ENCODE measurements around the gene KAT6B. TPM values are rescaled to one million over a fixed set of nuclear protein-coding genes. Genes with fewer than 3 reads are reported as not detected.

Gene KAT6B
- total RNA-seq, 4 donors from 2014 or later = 29.1 to 159 (median 61.2) TPM

- H3K4me3 ChIP-seq = no peak overlapping the region
- no peaks in the 10 kb centered on the region for H3K36me3 ChIP-seq
- no peak for TF ChIP-seq CTCF (IDR thresholded peaks at IDR 0.05)
- TF ChIP-seq POLR2A (IDR thresholded peaks at IDR 0.05) = no peak
- H3K27ac ChIP-seq = peak overlapping the region in 1 of 2 donors; percentile 8
- H3K27me3 ChIP-seq = no peaks in the 10 kb centered on the region
- no peak for DNase-seq
- intact Hi-C loops (cut with DNase I; ENCODE audit: low total_unique reads) = no loop called here
- H3K4me1 ChIP-seq = peaks cover 5 to 11% of the 10 kb centered on the region in 2 donors
- H3K9me3 ChIP-seq = no peaks in the 10 kb centered on the region
These were observed 74.9 kb downstream of the KAT6B start for GRCh38 chr10:74901301-74901700.

GRCh38 chr10:74901867-74902450 is 75.6 kb downstream of the KAT6B start:
- no peak overlapping the region for H3K4me3 ChIP-seq
- no peaks in the 10 kb centered on the region for H3K9me3 ChIP-seq
- H3K27me3 ChIP-seq = no peaks in the 10 kb centered on the region
- H3K36me3 ChIP-seq = no peaks in the 10 kb centered on the region
- peak overlapping the region in 1 of 2 donors; percentile 8 for H3K27ac ChIP-seq
- no peak for DNase-seq
- TF ChIP-seq CTCF (IDR thresholded peaks at IDR 0.05) = no peak
- no peak for TF ChIP-seq POLR2A (IDR thresholded peaks at IDR 0.05)
- peaks cover 0 to 11% of the 10 kb centered on the region in 2 donors for H3K4me1 ChIP-seq
- intact Hi-C loops (cut with DNase I; ENCODE audit: low total_unique reads) = no loop called here

- intact Hi-C loops (cut with DNase I; ENCODE audit: low total_unique reads) = no loop called here
- no peak for TF ChIP-seq POLR2A (IDR thresholded peaks at IDR 0.05)
- no peak for TF ChIP-seq CTCF (IDR thresholded peaks at IDR 0.05)
- no peak for DNase-seq
- Histone ChIP-seq H3K4me3 (no peak overlapping the region), H3K27me3 (no peaks in the 10 kb centered on the region), H3K27ac (no peak overlapping the region), H3K9me3 (no peaks in the 10 kb centered on the region), H3K4me1 (peaks cover 0 to 11% of the 10 kb centered on the region in 2 donors), H3K36me3 (no peaks in the 10 kb centered on the region)
These were observed 77.1 kb downstream of the KAT6B start for GRCh38 chr10:74903491-74903890.

- Histone ChIP-seq H3K36me3 (no peaks in the 10 kb centered on the region), H3K27me3 (no peaks in the 10 kb centered on the region), H3K27ac (no peak overlapping the region), H3K9me3 (no peaks in the 10 kb centered on the region), H3K4me3 (no peak overlapping the region), H3K4me1 (peaks cover 3 to 11% of the 10 kb centered on the region in 2 donors)
- no peak for TF ChIP-seq CTCF (IDR thresholded peaks at IDR 0.05)
- TF ChIP-seq POLR2A (IDR thresholded peaks at IDR 0.05) = no peak
- intact Hi-C loops (cut with DNase I; ENCODE audit: low total_unique reads) = no loop called here
- DNase-seq = no peak
These were observed 80.3 kb downstream of the KAT6B start for GRCh38 chr10:74906611-74907198.

- Histone ChIP-seq H3K4me1 (peaks cover 3 to 11% of the 10 kb centered on the region in 2 donors), H3K36me3 (no peaks in the 10 kb centered on the region), H3K4me3 (no peak overlapping the region), H3K27me3 (no peaks in the 10 kb centered on the region), H3K9me3 (no peaks in the 10 kb centered on the region), H3K27ac (no peak overlapping the region)
- DNase-seq = no peak
- intact Hi-C loops (cut with DNase I; ENCODE audit: low total_unique reads) = no loop called here
- TF ChIP-seq CTCF (IDR thresholded peaks at IDR 0.05) (no peak), POLR2A (IDR thresholded peaks at IDR 0.05) (no peak)
These were observed 83.3 kb downstream of the KAT6B start for GRCh38 chr10:74909670-74910069.

All from uterus (tissue), 4 donors.